ENCODE data around the gene ARHGAP22. TPM values are rescaled to one million over a fixed set of nuclear protein-coding genes. Genes with fewer than 3 reads are reported as not detected.
A peak's percentile ranks its signal among the peaks of the same experiment; 100 is the strongest.

The ARHGAP22 gene
- total and polyA plus RNA-seq, 2 experiments from 2014 or later = 4.8 to 10.7 TPM

GRCh38 chr10:48594803-48595538 is 9.9 kb downstream of the ARHGAP22 start:
- Mint-ChIP-seq H3K27me3 (ENCODE audit: insufficient read depth, low read depth, poor library complexity) (peaks cover 12% of the 10 kb centered on the region), H3K4me3 (peak overlapping the region; percentile 6; the same call in 1 of the 3 replicates), H3K36me3 (ENCODE audit: low read depth) (no peaks in the 10 kb centered on the region)

More at GRCh38 chr10:48594803-48595538, 9.9 kb downstream of the ARHGAP22 start:
- peak overlapping the region; percentile 72 for H3K4me2 ChIP-seq
- ATAC-seq = peak; percentile 84
- no peaks in the 10 kb centered on the region for H3K9me2 ChIP-seq (ENCODE audit: insufficient read depth)
- peak overlapping the region; percentile 5; the same call in 1 of the 2 replicates for H3K27ac Mint-ChIP-seq
- H3K36me3 ChIP-seq (ENCODE audit: insufficient read depth) = no peaks in the 10 kb centered on the region; the same call in 1 of the 2 replicates
- H3K4me1 ChIP-seq (ENCODE audit: insufficient read depth) = peaks cover 12% of the 10 kb centered on the region
- H4K20me1 ChIP-seq (replicated peaks; ENCODE audit: insufficient read depth) = no peaks in the 10 kb centered on the region
- no peak for DNase-seq (ENCODE audit: low spot score)
- no peak overlapping the region for H2AFZ ChIP-seq
- H3K79me2 ChIP-seq (replicated peaks; ENCODE audit: insufficient read depth) = no peaks in the 10 kb centered on the region
- no peaks in the 10 kb centered on the region for H3K9me3 Mint-ChIP-seq
- TF ChIP-seq ZNF331 (CRISPR knock-in tag; IDR thresholded peaks at IDR 0.05; ENCODE audit: low read depth) (no peak), ZNF462 (CRISPR knock-in tag; IDR thresholded peaks at IDR 0.05) (peak; percentile 62)
- no peak overlapping the region for H3K4me3 ChIP-seq
- no peaks in the 10 kb centered on the region for H3F3A ChIP-seq (replicated peaks; ENCODE audit: low read depth)
- H3K4me1 Mint-ChIP-seq = peaks cover 22% of the 10 kb centered on the region
- no peak overlapping the region for H3K27ac ChIP-seq (ENCODE audit: low read depth)
- H3K27me3 ChIP-seq (ENCODE audit: insufficient read depth) = no peaks in the 10 kb centered on the region

All from GM23338 (cell line).